Measurements from ENCODE around the gene UTF1.

Gene UTF1

GRCh38 chr10:133247681-133248333, 17.8 kb downstream of the UTF1 start:
- DNase-seq (ENCODE audit: low read depth), result no peak

GRCh38 chr10:133248334-133248715, 18.3 kb downstream of the UTF1 start:
- DNase-seq (ENCODE audit: low read depth), result no peak

- DNase-seq (ENCODE audit: low read depth), result no peak
These were observed 19.2 kb downstream of the UTF1 start for GRCh38 chr10:133249094-133249780.

GRCh38 chr10:133249975-133250754, 20.1 kb downstream of the UTF1 start:
- DNase-seq (ENCODE audit: low read depth), result no peak

- DNase-seq (ENCODE audit: low read depth), result no peak
These were observed 21.6 kb downstream of the UTF1 start for GRCh38 chr10:133251388-133252222.

GRCh38 chr10:133252223-133252552, 22.2 kb downstream of the UTF1 start:
- DNase-seq (ENCODE audit: low read depth), result no peak

- DNase-seq (ENCODE audit: low read depth), result no peak
These were observed 23.4 kb downstream of the UTF1 start for GRCh38 chr10:133253361-133253955.

- no peak for DNase-seq (ENCODE audit: low read depth)
These were observed 24.6 kb downstream of the UTF1 start for GRCh38 chr10:133254421-133255120.

GRCh38 chr10:133255323-133255722, 25.3 kb downstream of the UTF1 start:
- no peak for DNase-seq (ENCODE audit: low read depth)

- DNase-seq (ENCODE audit: low read depth), result no peak
These were observed 27.6 kb downstream of the UTF1 start for GRCh38 chr10:133257489-133258065.

GRCh38 chr10:133258066-133258817, 28.2 kb downstream of the UTF1 start:
- no peak for DNase-seq (ENCODE audit: low read depth)

- DNase-seq (ENCODE audit: low read depth), result peak; percentile 64
These were observed 29.0 kb downstream of the UTF1 start for GRCh38 chr10:133258818-133259601.

- no peak for DNase-seq (ENCODE audit: low read depth)
These were observed 29.6 kb downstream of the UTF1 start for GRCh38 chr10:133259602-133259989.

GRCh38 chr10:133260895-133261725, 31.1 kb downstream of the UTF1 start:
- peak; percentile 44 for DNase-seq (ENCODE audit: low read depth)

GRCh38 chr10:133261726-133262325, 31.8 kb downstream of the UTF1 start:
- DNase-seq (ENCODE audit: low read depth), result peak; percentile 74

- no peak for DNase-seq (ENCODE audit: low read depth)
These were observed 32.7 kb downstream of the UTF1 start for GRCh38 chr10:133262696-133263095.

- no peak for DNase-seq (ENCODE audit: low read depth)
These were observed 33.7 kb downstream of the UTF1 start for GRCh38 chr10:133263674-133264073.

- no peak for DNase-seq (ENCODE audit: low read depth)
These were observed 34.4 kb downstream of the UTF1 start for GRCh38 chr10:133264461-133264860.
